ENCODE data around the gene VMP1.

DNA sequence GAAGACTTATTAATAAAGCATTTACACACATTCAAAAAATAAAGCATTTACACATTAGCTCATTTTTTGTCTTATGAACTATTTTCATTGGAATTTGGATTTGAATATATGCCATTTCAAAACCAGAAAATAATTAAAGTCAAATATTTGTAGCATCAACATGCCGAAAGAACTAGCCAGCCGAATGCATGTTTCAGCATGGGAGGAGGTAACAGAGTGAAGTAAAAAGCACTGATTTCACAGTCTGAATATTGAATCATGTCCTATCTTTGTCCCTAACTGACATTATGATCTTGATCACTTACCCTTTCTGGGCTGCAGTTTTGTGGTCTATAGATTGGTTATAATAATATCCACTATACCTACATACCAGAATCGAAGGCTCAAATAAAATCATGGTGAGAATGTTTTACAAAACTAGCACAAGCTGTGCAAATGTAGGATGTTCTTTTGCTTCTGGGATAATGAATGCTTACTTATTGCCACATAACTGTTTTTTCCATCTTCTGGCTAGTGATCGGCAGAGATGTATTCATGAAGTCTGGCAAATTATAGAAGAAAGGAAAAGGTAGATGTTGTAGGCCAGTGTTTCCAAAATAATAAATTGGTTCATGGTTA is 100.5 kb downstream of the VMP1 start:
- TF ChIP-seq EZH2 (IDR thresholded peaks at IDR 0.05; ENCODE audit: borderline replicate concordance, insufficient read depth, low read depth, low read length, poor library complexity, severe bottlenecking): no peak
- TF ChIP-seq, protein P1, sequence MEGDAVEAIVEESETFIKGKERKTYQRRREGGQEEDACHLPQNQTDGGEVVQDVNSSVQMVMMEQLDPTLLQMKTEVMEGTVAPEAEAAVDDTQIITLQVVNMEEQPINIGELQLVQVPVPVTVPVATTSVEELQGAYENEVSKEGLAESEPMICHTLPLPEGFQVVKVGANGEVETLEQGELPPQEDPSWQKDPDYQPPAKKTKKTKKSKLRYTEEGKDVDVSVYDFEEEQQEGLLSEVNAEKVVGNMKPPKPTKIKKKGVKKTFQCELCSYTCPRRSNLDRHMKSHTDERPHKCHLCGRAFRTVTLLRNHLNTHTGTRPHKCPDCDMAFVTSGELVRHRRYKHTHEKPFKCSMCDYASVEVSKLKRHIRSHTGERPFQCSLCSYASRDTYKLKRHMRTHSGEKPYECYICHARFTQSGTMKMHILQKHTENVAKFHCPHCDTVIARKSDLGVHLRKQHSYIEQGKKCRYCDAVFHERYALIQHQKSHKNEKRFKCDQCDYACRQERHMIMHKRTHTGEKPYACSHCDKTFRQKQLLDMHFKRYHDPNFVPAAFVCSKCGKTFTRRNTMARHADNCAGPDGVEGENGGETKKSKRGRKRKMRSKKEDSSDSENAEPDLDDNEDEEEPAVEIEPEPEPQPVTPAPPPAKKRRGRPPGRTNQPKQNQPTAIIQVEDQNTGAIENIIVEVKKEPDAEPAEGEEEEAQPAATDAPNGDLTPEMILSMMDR (IDR thresholded peaks at IDR 0.05): no peak

Measured in B cell (primary cell).